H1 (cell line): ENCODE measurements around the gene PBXIP1.
A peak's percentile ranks its signal among the peaks of the same experiment; 100 is the strongest.

Experiments
- CTCF ChIP-seq, 3 experiments: IDR thresholded peaks; 1 replicate in 2 of 3; 2 replicates in 1 of 3; pipeline versions ENCODE4 v1.5.1 to v1.6.1; 2011; ENCODE audit warnings: low read length in 3 of 3, mild to moderate bottlenecking in 3 of 3, inconsistent platforms in 2 of 3, low read depth in 1 of 3, moderate library complexity in 1 of 3; ENCODE audit not compliant: insufficient read depth in 1 of 3; ENCODE audit errors: control extremely low read depth in 1 of 3
- EZH2 ChIP-seq: fragments of 200-600 bp; sonication (generic); IDR thresholded peaks from 2 replicates; pipeline ENCODE4 v1.7.1; 2012; ENCODE audit warnings: low read depth, mild to moderate bottlenecking, moderate library complexity, low read length, inconsistent platforms; ENCODE audit not compliant: severe bottlenecking
- POLR2AphosphoS5 ChIP-seq: IDR thresholded peaks from 2 replicates; pipeline ENCODE4 v1.6.1; 2011; ENCODE audit warnings: low read depth, low read length
- SIX5 ChIP-seq: IDR thresholded peaks from 2 replicates; pipeline ENCODE4 v1.6.1; 2011; ENCODE audit warnings: mild to moderate bottlenecking, low read depth, low read length
- SRF ChIP-seq: IDR thresholded peaks from 2 replicates; pipeline ENCODE4 v1.6.1; 2011; ENCODE audit warnings: mild to moderate bottlenecking, low read depth, low read length, moderate library complexity
- TAF1 ChIP-seq: IDR thresholded peaks from 2 replicates; pipeline ENCODE4 v1.6.1; 2011; ENCODE audit warnings: mild to moderate bottlenecking, low read depth, low read length
- ZNF274 ChIP-seq: IDR thresholded peaks from 2 replicates; pipeline ENCODE4 v1.7.0; 2012; ENCODE audit warnings: low read length, borderline replicate concordance; ENCODE audit errors: extremely low read depth

GRCh38 chr1:154974808-154975408 is 19.0 kb upstream of the PBXIP1 start:
- TF ChIP-seq EZH2 (no peak), ZNF274 (no peak), SRF (no peak), CTCF (IDR thresholded peaks at IDR 0.05; ENCODE audit: control extremely low read depth in 1 of 3, insufficient read depth in 1 of 3, low read depth in 1 of 3, low read length in 3 of 3) (no peak), TAF1 (peak; percentile 74; the same call in 1 of the 2 replicates), SIX5 (no peak), POLR2AphosphoS5 (peak; percentile 84; the same call in 1 of the 2 replicates)
